ENCODE data around the gene PLIN1. TPM values are rescaled to one million over a fixed set of nuclear protein-coding genes. Genes with fewer than 3 reads are reported as not detected.
A peak's percentile ranks its signal among the peaks of the same experiment; 100 is the strongest.

Gene PLIN1
- total and polyA plus RNA-seq, 7 donors = 0.79 to 8.3 (median 4.4) TPM

DNA sequence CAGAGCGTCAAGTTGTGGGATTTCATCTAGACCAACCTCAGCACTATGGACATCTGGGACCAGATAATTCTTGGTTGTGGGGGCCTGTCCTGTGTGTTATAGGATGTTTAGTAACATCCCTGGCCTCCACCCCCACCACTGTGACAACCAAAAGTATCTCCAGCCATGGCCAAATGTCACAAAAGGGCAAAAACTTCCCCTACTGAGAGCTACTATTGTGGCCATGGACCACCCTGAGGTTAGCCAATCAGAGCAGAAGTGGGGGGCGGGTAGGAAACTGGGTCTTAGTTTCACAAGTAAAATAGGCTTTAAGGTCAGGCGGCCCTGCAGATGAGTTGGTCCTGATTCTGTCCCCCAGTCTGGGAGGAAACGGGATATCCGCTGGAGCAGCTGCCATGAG, 49.3 kb downstream of the PLIN1 start:
- Histone ChIP-seq H3K27ac (no peak overlapping the region), H3K36me3 (ENCODE audit: insufficient read depth in 1 of 2, low read depth in 1 of 2) (peaks cover 0 to 3% of the 10 kb centered on the region in 2 donors), H3K27me3 (ENCODE audit: insufficient read depth in 3 of 3, low read length in 2 of 3) (no peaks in the 10 kb centered on the region), H3K4me1 (no peaks in the 10 kb centered on the region), H3K9me3 (no peaks in the 10 kb centered on the region), H3K4me3 (no peak overlapping the region)
- ATAC-seq = no peak
- TF ChIP-seq, protein P1, sequence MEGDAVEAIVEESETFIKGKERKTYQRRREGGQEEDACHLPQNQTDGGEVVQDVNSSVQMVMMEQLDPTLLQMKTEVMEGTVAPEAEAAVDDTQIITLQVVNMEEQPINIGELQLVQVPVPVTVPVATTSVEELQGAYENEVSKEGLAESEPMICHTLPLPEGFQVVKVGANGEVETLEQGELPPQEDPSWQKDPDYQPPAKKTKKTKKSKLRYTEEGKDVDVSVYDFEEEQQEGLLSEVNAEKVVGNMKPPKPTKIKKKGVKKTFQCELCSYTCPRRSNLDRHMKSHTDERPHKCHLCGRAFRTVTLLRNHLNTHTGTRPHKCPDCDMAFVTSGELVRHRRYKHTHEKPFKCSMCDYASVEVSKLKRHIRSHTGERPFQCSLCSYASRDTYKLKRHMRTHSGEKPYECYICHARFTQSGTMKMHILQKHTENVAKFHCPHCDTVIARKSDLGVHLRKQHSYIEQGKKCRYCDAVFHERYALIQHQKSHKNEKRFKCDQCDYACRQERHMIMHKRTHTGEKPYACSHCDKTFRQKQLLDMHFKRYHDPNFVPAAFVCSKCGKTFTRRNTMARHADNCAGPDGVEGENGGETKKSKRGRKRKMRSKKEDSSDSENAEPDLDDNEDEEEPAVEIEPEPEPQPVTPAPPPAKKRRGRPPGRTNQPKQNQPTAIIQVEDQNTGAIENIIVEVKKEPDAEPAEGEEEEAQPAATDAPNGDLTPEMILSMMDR (IDR thresholded peaks at IDR 0.05) = no peak
- no peak for DNase-seq
- WGBS, 3 donors = 97% methylated on average over 5 of the region's 5 CpGs
- intact Hi-C loops (cut with DNase I) = no loop called here

DNA sequence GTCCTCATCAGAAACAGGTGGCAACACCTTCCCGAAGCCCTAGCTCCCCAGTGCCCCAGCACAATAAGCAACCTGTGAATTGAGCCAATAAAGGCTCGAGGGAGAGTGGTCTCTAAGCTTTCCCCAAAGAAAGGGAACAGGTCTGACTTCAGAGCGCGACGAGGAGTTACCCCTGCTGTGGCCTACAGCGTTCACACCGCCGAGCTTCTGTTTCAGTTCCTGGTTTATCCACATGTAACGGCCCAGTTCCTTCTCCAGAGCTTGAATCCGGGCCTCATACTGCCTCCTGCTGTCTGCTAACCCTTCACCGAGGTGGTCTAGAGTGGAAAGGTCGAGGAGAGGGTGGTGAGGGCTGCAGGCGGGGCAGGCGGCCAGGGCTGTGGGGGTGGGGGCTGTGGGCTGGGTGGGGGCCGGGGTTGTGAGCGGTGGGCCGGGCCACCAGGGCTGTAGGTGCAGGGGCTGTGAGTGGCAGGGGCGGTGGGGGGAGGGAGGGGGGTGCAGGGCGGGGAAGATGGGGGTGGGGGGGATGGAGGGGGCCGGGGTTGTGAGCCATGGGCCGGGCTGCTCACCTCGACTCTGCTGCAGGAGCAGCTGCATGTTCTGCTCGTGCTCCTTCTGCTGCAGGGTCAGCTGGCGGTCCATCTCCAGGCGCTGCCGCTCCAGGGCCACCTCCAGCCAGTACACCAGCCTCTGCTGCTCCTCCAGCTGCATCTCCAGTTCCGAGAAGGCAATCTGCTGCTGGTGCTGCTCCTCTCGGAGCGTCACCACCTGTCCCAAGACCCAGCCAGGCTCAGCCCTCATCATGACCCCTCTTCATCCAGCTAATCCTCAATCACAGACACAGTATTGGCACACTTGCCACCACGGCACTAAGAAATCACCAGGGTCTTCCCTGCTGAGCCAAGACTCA, 50.1 kb downstream of the PLIN1 start:
- TF ChIP-seq, protein P1 (IDR thresholded peaks at IDR 0.05) = no peak
- no peaks in the 10 kb centered on the region for H3K27me3 ChIP-seq (ENCODE audit: insufficient read depth in 3 of 3, low read length in 2 of 3)
- no peak overlapping the region for H3K27ac ChIP-seq
- ATAC-seq = no peak
- H3K9me3 ChIP-seq = no peaks in the 10 kb centered on the region
- H3K4me3 ChIP-seq = no peak overlapping the region
- intact Hi-C loops (cut with DNase I) = no loop called here
- no peak for DNase-seq
- H3K36me3 ChIP-seq (ENCODE audit: insufficient read depth in 1 of 2, low read depth in 1 of 2) = peaks cover 0 to 3% of the 10 kb centered on the region in 2 donors
- WGBS, 3 donors = 89 to 93% (median 92%) methylated on average over 21 to 30 of the region's 30 CpGs
- H3K4me1 ChIP-seq = no peaks in the 10 kb centered on the region

DNA sequence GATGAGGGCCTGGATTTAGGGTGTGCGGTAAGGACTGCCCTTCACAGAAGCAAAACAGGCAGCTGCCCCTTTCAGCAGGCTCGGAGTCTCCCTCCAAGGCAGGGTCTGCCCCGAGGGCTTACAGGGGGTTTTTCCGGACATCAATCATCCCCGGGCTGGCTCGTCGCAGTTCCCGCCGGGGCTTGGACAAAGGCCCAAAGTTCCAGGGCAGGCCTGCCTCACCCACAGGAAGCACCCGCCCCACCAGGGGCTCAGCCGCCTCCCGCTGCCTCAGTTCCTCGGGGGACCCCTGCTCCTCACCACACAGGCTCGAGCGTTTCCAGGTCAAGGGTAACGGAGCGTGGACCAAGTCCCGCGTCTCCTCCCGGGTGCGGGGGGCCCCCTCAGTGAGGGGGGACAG, 50.9 kb downstream of the PLIN1 start:
- Histone ChIP-seq H3K27ac (no peak overlapping the region), H3K4me3 (no peak overlapping the region), H3K36me3 (ENCODE audit: insufficient read depth in 1 of 2, low read depth in 1 of 2) (peaks cover 0 to 3% of the 10 kb centered on the region in 2 donors), H3K9me3 (no peaks in the 10 kb centered on the region), H3K27me3 (ENCODE audit: insufficient read depth in 3 of 3, low read length in 2 of 3) (no peaks in the 10 kb centered on the region), H3K4me1 (no peaks in the 10 kb centered on the region)
- ATAC-seq (no peak), DNase-seq (peak in 1 of 2 donors; percentile 32)
- intact Hi-C loops (cut with DNase I) = no loop called here
- WGBS, 3 donors = 82 to 89% (median 85%) methylated on average over 16 to 21 of the region's 21 CpGs
- TF ChIP-seq, protein P1 (IDR thresholded peaks at IDR 0.05) = no peak

DNA sequence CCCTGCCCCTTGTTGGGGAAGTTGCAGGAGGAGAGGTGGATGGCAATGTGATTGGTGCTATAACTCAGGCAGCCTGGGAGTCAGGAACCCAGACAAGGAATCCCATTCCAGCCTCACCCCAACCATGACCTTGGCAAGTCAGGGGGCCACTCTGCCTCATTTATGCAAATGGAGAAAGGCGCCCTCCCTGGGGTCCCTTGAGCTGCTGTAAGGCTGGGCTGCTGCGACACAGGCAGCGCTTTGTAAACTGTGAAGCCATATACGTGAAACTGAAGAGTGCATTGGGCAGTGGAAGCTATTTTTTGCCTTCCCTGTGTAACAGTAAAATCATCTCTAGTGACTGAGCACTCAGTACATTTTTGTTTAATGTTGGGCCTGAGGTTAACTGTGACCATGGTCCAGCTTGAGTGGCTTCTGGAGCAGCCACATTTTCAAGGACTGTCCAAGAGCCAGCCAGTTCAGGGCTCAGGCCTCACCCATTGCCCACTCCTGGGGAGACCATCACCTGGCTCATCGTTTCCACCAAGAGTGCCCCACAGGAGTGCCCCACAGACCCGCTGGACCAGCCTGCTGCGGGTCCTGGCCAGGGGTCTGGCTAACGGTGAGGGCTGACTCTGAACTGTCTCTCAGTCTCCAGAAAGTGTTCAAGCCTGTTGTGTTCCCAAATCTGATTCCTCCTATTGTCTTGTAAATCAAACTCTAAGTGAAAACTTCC, 51.8 kb downstream of the PLIN1 start:
- Histone ChIP-seq H3K4me1 (no peaks in the 10 kb centered on the region), H3K27me3 (ENCODE audit: insufficient read depth in 3 of 3, low read length in 2 of 3) (peaks cover 0 to 1% (median 0%) of the 10 kb centered on the region in 3 donors), H3K4me3 (no peak overlapping the region), H3K36me3 (ENCODE audit: insufficient read depth in 1 of 2, low read depth in 1 of 2) (no peaks in the 10 kb centered on the region), H3K9me3 (no peaks in the 10 kb centered on the region), H3K27ac (no peak overlapping the region)
- 94 to 98% (median 98%) methylated on average over 7 to 8 of the region's 8 CpGs for WGBS, 3 donors
- ATAC-seq = no peak
- intact Hi-C loops (cut with DNase I) = no loop called here
- TF ChIP-seq, protein P1 (IDR thresholded peaks at IDR 0.05) = no peak
- DNase-seq = peak in 1 of 2 donors; percentile 37

Data from psoas muscle (tissue), 8 donors.